GM23338 (cell line): Measurements from ENCODE around the gene CLIC3. TPM values are rescaled to one million over a fixed set of nuclear protein-coding genes. Genes with fewer than 3 reads are reported as not detected.

Experiments used
- ATAC-seq: fragments of 200-7000 bp; cut with Tn5 transposase; 3 replicates; pipeline ENCODE4 v1.9.1; 2020
- DNase-seq: peaks from one replicate; pipeline ENCODE4 v3.0.0-alpha.2; 2015; ENCODE audit warnings: low spot score
- H2AFZ ChIP-seq: fragments of 200-600 bp; sonication (generic); 2 replicates; pipeline ENCODE4 v1.8.0; 2016; ENCODE audit warnings: antibody characterized with exemption, mild to moderate bottlenecking, moderate library complexity
- H3F3A ChIP-seq: fragments of 200-600 bp; sonication (generic); replicated peaks from 2 replicates; pipeline ENCODE4 v1.8.0; 2017; ENCODE audit warnings: antibody characterized with exemption, mixed run types, low read depth
- H3K27ac ChIP-seq: fragments of 200-600 bp; sonication (generic); 2 replicates; pipeline ENCODE4 v1.6.1; 2016; ENCODE audit warnings: low read depth
- H3K27me3 ChIP-seq: fragments of 200-600 bp; sonication (generic); 2 replicates; pipeline ENCODE4 v1.8.0; 2016; ENCODE audit warnings: mild to moderate bottlenecking, mixed run types, moderate library complexity; ENCODE audit not compliant: insufficient read depth
- H3K36me3 ChIP-seq: fragments of 200-600 bp; sonication (generic); 2 replicates; pipeline ENCODE4 v1.8.0; 2016; ENCODE audit warnings: mild to moderate bottlenecking; ENCODE audit not compliant: insufficient read depth
- H3K4me1 ChIP-seq: fragments of 200-600 bp; sonication (generic); 2 replicates; pipeline ENCODE4 v1.8.0; 2016; ENCODE audit warnings: mild to moderate bottlenecking, moderate library complexity; ENCODE audit not compliant: insufficient read depth
- H3K4me2 ChIP-seq: fragments of 200-600 bp; sonication (generic); 2 replicates; pipeline ENCODE4 v1.7.1; 2017; ENCODE audit warnings: mixed run types
- H3K4me3 ChIP-seq: fragments of 200-600 bp; sonication (generic); 2 replicates; pipeline ENCODE4 v1.6.1; 2016; ENCODE audit warnings: mixed run types
- H3K79me2 ChIP-seq: fragments of 200-600 bp; sonication (generic); replicated peaks from 2 replicates; pipeline ENCODE4 v1.8.0; 2017; ENCODE audit warnings: mild to moderate bottlenecking; ENCODE audit not compliant: insufficient read depth
- H3K9me2 ChIP-seq: fragments of 200-600 bp; sonication (generic); 2 replicates; pipeline ENCODE4 v1.8.0; 2017; ENCODE audit not compliant: insufficient read depth
- H4K20me1 ChIP-seq: fragments of 200-600 bp; sonication (generic); replicated peaks from 2 replicates; pipeline ENCODE4 v1.8.0; 2017; ENCODE audit warnings: mild to moderate bottlenecking; ENCODE audit not compliant: insufficient read depth
- H3K27ac Mint-ChIP-seq: 2 replicates; pipeline ENCODE4 v1.8.0; 2020; ENCODE audit warnings: inconsistent platforms, mild to moderate bottlenecking, moderate library complexity, mixed read lengths
- H3K27me3 Mint-ChIP-seq: 3 replicates; pipeline ENCODE4 v1.8.0; 2022; ENCODE audit warnings: low read depth, mild to moderate bottlenecking, moderate library complexity, mixed read lengths, inconsistent platforms; ENCODE audit not compliant: insufficient read depth, poor library complexity
- H3K36me3 Mint-ChIP-seq: 3 replicates; pipeline ENCODE4 v1.8.0; 2021; ENCODE audit warnings: low read depth, mild to moderate bottlenecking, inconsistent platforms, moderate library complexity, mixed read lengths
- H3K4me1 Mint-ChIP-seq: 3 replicates; pipeline ENCODE4 v1.8.0; 2020; ENCODE audit warnings: mild to moderate bottlenecking, inconsistent platforms, mixed read lengths
- H3K4me3 Mint-ChIP-seq: 3 replicates; pipeline ENCODE4 v1.8.0; 2021; ENCODE audit warnings: moderate library complexity, mild to moderate bottlenecking, inconsistent platforms, mixed read lengths
- H3K9me3 Mint-ChIP-seq: 3 replicates; pipeline ENCODE4 v1.8.0; 2020; ENCODE audit warnings: moderate library complexity, mild to moderate bottlenecking, inconsistent platforms, mixed read lengths
- CREB1 ChIP-seq: fragments of 250-450 bp; sonication (Bioruptor Pico); IDR thresholded peaks from 2 replicates; pipeline ENCODE4 v1.5.0; 2020; ENCODE audit warnings: low read depth, mild to moderate bottlenecking, moderate library complexity
- EZH2 ChIP-seq: fragments of 200-600 bp; sonication (generic); IDR thresholded peaks from one replicate; pipeline ENCODE4 v1.8.0; 2017; ENCODE audit warnings: antibody characterized with exemption, mild to moderate bottlenecking, low read depth; ENCODE audit not compliant: unreplicated experiment
- EZH2phosphoT487 ChIP-seq: fragments of 200-600 bp; sonication (generic); IDR thresholded peaks from one replicate; pipeline ENCODE4 v1.8.1; 2018; ENCODE audit warnings: antibody characterized with exemption; ENCODE audit not compliant: unreplicated experiment
- JUNB ChIP-seq: IDR thresholded peaks from one replicate; pipeline ENCODE4 v1.6.1; 2016; ENCODE audit warnings: antibody characterized with exemption; ENCODE audit not compliant: unreplicated experiment
- NANOG ChIP-seq: IDR thresholded peaks from 2 replicates; pipeline ENCODE4 v1.6.1; 2016; ENCODE audit warnings: antibody characterized with exemption, borderline replicate concordance
- POLR2AphosphoS5 ChIP-seq: IDR thresholded peaks from 2 replicates; pipeline ENCODE4 v1.6.1; 2016; ENCODE audit warnings: antibody characterized with exemption, low read depth
- REST ChIP-seq: IDR thresholded peaks from one replicate; pipeline ENCODE4 v1.6.1; 2018; ENCODE audit warnings: antibody characterized with exemption; ENCODE audit not compliant: unreplicated experiment
- STAT1 ChIP-seq: IDR thresholded peaks from one replicate; pipeline ENCODE4 v1.6.1; 2016; ENCODE audit warnings: antibody characterized with exemption; ENCODE audit not compliant: unreplicated experiment
- ZNF114 ChIP-seq: fragments of 250-450 bp; sonication (Bioruptor Pico); IDR thresholded peaks from 2 replicates; pipeline ENCODE4 v1.5.0; 2020; ENCODE audit warnings: mild to moderate bottlenecking, moderate library complexity
- ZNF331 ChIP-seq: fragments of 250-450 bp; sonication (Bioruptor Pico); IDR thresholded peaks from 2 replicates; pipeline ENCODE4 v1.5.0; 2020; ENCODE audit warnings: low read depth, mild to moderate bottlenecking, moderate library complexity
- ZNF462 ChIP-seq: fragments of 250-450 bp; sonication (Bioruptor Pico); IDR thresholded peaks from 2 replicates; pipeline ENCODE4 v1.5.0; 2020; ENCODE audit warnings: mild to moderate bottlenecking, moderate library complexity
- polyA plus RNA-seq: library from polyadenylated mRNA; unstranded; fragments of >200 nt; fragmentation: Nextera tagmentation; extraction: Ambion mirVana; gene quantifications from 2 replicates; pipeline ENCODE4 v1.2.1, GENCODE V29; 2016
- total RNA-seq: library from RNA; depleted of rRNA; stranded (reverse); fragments of >200 nt; shearing (Covaris generic); gene quantifications from 2 replicates; pipeline ENCODE4 v1.2.3, GENCODE V29; 2014
- TF ChIP-seq, protein P1 (sequence below), 2 experiments: fragments of 200-600 bp in 1 of 2; sonication (generic) in 1 of 2; conservative IDR thresholded peaks; 2 replicates each; pipeline versions ENCODE4 v1.5.1 to v1.6.1; 2016 to 2017; ENCODE audit warnings: antibody characterized with exemption in 2 of 2, low read depth in 2 of 2, mild to moderate bottlenecking in 2 of 2, moderate library complexity in 1 of 2
- TF ChIP-seq, protein P2 (sequence below): IDR thresholded peaks from 2 replicates; pipeline ENCODE4 v1.6.1; 2016; ENCODE audit warnings: antibody characterized with exemption

The CLIC3 gene
- total and polyA plus RNA-seq, 2 experiments from 2014 or later: 0.53 to 0.56 TPM

DNA sequence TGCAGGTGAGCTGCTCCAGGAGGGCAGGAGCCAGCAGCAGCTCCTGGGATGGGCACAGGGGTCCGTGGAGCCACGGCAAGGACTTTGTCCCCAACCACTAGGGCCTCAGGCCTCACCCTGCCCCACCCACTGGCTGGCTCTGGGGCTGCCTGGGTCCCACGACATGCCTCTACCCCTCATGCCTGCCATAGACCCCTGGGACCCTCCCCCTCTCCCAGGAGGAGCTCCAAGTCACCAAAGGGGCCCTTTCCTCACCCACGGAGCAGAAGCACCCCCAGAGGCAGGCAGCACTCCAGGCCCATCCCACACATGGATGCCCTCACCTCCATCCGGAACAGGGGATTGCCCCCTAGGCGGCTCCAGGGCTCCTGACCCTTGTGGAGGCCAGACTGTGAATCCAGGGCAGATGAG lies 25.2 kb upstream of the CLIC3 start:
- peaks cover 14% of the 10 kb centered on the region for H3K27me3 Mint-ChIP-seq

More for the DNA sequence above, 25.2 kb upstream of the CLIC3 start:
- H3K79me2 ChIP-seq: no peaks in the 10 kb centered on the region
- H3K4me2 ChIP-seq: no peak overlapping the region
- Mint-ChIP-seq H3K4me1 (no peaks in the 10 kb centered on the region; the same call in 2 of the 3 replicates), H3K4me3 (no peak overlapping the region), H3K36me3 (0 out of 3 replicates have a peak, but pooled peaks cover 2% of the 10 kb centered on the region), H3K9me3 (no peaks in the 10 kb centered on the region), H3K27ac (no peak overlapping the region)
- no peaks in the 10 kb centered on the region for H3K36me3 ChIP-seq
- H3K9me2 ChIP-seq: no peaks in the 10 kb centered on the region
- peaks cover 4% of the 10 kb centered on the region; the same call in 1 of the 2 replicates for H3K4me1 ChIP-seq
- no peaks in the 10 kb centered on the region for H4K20me1 ChIP-seq
- H3K4me3 ChIP-seq: no peak overlapping the region
- H3F3A ChIP-seq: 0 out of 2 replicates have a peak, but pooled peaks cover 3% of the 10 kb centered on the region
- DNase-seq: no peak
- ATAC-seq: no peak
- H2AFZ ChIP-seq: no peak overlapping the region
- TF ChIP-seq CREB1 (CRISPR knock-in tag) (no peak), EZH2 (no peak), STAT1 (no peak), ZNF114 (CRISPR knock-in tag) (no peak), JUNB (no peak), POLR2AphosphoS5 (no peak), ZNF331 (CRISPR knock-in tag) (no peak), ZNF462 (no peak), EZH2phosphoT487 (no peak), NANOG (no peak), REST (no peak)
- TF ChIP-seq, protein P1, sequence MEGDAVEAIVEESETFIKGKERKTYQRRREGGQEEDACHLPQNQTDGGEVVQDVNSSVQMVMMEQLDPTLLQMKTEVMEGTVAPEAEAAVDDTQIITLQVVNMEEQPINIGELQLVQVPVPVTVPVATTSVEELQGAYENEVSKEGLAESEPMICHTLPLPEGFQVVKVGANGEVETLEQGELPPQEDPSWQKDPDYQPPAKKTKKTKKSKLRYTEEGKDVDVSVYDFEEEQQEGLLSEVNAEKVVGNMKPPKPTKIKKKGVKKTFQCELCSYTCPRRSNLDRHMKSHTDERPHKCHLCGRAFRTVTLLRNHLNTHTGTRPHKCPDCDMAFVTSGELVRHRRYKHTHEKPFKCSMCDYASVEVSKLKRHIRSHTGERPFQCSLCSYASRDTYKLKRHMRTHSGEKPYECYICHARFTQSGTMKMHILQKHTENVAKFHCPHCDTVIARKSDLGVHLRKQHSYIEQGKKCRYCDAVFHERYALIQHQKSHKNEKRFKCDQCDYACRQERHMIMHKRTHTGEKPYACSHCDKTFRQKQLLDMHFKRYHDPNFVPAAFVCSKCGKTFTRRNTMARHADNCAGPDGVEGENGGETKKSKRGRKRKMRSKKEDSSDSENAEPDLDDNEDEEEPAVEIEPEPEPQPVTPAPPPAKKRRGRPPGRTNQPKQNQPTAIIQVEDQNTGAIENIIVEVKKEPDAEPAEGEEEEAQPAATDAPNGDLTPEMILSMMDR (conservative IDR thresholded peaks at IDR 0.05; ENCODE audit: low read depth in 2 of 2): no peak
- TF ChIP-seq, protein P2, sequence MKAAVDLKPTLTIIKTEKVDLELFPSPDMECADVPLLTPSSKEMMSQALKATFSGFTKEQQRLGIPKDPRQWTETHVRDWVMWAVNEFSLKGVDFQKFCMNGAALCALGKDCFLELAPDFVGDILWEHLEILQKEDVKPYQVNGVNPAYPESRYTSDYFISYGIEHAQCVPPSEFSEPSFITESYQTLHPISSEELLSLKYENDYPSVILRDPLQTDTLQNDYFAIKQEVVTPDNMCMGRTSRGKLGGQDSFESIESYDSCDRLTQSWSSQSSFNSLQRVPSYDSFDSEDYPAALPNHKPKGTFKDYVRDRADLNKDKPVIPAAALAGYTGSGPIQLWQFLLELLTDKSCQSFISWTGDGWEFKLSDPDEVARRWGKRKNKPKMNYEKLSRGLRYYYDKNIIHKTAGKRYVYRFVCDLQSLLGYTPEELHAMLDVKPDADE: no peak
- H3K27ac ChIP-seq: no peak overlapping the region
- H3K27me3 ChIP-seq: peaks cover under 1% of the 10 kb centered on the region; the same call in 1 of the 2 replicates
